Kidney glomerular epithelial cell (primary cell): ENCODE results near the gene FBXO21.
A peak's percentile ranks its signal among the peaks of the same experiment; 100 is the strongest.
"Not testable (repeated sequence)": the region's sequence is repeated elsewhere in the genome, so short reads cannot be mapped to it uniquely, and the experiment has no call there.

ENCODE experiments used
- DNase-seq: peaks from one replicate; lab custom pipeline; 2025; lab: John Stamatoyannopoulos, UW

FBXO21 gene, protein sequence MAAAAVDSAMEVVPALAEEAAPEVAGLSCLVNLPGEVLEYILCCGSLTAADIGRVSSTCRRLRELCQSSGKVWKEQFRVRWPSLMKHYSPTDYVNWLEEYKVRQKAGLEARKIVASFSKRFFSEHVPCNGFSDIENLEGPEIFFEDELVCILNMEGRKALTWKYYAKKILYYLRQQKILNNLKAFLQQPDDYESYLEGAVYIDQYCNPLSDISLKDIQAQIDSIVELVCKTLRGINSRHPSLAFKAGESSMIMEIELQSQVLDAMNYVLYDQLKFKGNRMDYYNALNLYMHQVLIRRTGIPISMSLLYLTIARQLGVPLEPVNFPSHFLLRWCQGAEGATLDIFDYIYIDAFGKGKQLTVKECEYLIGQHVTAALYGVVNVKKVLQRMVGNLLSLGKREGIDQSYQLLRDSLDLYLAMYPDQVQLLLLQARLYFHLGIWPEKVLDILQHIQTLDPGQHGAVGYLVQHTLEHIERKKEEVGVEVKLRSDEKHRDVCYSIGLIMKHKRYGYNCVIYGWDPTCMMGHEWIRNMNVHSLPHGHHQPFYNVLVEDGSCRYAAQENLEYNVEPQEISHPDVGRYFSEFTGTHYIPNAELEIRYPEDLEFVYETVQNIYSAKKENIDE

DNA sequence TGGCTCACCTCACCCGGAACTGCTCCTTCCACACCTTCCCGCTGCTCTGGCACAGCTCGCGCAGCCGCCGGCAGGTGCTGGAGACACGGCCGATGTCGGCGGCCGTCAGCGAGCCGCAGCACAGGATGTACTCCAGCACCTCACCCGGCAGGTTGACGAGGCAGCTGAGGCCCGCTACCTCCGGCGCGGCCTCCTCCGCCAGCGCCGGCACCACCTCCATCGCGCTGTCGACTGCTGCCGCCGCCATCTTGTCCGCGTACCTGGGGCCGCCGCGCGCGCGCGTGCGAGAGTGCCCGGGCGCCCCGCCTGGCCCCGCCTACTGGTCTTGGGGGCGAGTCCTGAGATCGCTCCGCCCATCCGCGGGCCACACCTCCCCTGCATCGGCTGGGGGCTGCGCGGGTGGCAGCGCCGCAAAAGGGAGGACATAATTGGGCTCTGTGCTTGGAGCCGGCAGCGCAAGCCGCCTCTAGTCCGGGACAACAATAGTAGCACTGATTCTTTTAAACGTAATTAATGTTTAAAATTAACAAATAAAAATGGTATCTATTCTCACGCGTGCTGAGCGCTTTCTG is at the start of gene FBXO21:
Gene FBXO21 (minus strand): TSS at position 261 of the 572 bp plus-strand sequence. CDS start 14 bp downstream, at position 247.
- DNase-seq = peak; percentile 78

DNA sequence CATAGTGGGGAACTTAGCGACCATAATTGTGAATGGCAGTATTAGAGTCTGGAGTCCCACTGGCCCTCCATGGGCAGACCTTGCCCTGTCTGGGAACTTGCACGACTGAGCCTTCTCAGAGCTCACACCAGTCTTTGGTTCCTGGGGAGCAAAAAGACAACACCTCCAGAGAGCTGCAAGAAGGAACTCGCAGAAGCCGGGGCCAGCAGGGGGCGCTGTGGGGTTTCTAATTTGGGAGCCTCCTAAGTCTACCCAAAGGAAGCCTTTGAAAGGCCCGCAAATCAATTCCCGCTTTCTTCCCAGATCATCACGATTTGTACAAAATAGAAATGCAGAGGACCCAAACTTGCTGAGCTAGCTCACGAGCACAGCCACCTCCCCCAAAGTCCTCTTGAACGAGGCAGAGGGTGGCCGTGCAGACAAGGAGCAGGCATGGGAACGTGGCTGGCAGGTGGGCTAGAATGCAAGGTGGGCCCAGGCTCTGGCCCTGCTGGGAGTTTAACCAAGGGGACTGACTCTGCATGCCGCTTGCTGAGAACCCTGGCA is 46.3 kb upstream of the FBXO21 start:
- peak; percentile 28 for DNase-seq

DNA sequence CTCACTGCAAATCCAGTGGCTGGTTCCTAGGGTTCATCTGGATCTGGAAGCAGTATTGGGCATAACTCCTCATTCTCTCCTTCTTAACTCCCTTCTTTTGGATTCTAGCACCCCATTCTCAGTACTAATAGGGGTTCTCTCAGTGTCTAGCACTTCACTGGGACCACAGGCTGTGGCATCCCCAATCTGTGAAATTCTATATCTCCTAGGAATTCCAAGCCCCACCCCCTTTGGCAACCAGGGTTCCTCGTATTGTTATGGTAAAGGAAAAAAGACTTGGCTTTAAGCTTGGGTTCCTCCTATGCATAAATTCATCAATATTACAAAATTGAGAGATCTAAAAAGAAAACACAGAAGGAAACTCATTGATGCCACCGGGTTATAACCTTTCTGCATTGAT is 45.0 kb upstream of the FBXO21 start:
- no peak for DNase-seq

DNA sequence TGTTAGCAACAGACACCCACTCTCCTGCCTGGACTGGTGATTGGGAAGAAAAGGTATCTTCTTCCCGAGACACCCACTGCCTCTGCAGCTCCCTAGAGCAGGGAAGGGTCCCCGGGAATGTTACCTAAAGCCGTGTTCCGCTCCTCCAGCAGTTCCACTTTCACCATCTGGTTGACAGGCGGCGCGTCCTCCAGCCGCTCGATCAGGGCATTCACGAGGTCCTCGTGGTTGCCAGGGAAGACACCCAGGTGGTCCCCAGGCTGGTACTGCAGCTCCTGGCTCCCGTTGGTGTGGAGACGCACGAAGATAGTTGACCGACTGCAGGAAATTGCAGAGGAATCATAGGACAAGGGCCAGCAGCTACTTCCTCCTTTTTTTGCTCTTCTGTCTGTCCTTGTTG is 44.2 kb upstream of the FBXO21 start:
- DNase-seq = no peak

DNA sequence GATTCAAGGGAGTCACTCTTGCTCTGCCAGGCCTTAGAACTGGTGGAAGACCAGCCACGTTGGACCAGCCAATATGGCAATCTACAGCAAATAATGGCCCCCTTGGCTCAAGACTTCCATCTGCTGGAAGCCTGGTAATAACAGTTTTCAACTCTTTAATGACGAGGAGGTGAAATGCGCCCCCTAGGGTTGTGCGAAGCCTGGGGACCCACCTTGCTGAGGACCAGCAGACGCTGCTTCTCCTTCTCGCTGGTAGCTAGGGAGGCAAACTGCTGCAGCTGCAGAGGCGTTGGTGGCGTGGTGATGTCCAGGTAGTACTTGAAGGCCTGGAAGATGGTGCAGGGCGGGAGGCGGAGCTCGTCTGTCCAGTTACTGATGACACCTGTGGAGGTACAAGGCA is 41.5 kb upstream of the FBXO21 start:
- DNase-seq = no peak

DNA sequence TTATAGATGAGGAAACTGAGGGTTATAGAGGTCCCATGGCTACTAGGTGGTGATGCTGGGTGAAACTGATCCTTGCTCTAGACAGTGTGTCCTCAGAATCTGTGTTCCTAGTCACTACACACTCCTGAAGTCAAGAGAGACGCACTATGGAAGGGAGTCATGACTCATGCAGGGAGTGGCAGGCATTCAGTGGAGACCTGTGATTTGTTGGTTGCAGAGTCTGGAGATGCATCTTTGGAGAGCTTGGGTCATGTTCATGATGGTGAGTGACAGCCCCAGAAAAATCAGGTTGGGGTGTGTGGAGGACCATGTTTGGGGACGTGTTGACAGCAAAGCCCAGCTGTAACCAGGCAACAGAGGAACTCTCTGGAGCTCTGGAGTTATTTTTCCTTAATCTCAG is 38.0 kb upstream of the FBXO21 start:
- DNase-seq = no peak

DNA sequence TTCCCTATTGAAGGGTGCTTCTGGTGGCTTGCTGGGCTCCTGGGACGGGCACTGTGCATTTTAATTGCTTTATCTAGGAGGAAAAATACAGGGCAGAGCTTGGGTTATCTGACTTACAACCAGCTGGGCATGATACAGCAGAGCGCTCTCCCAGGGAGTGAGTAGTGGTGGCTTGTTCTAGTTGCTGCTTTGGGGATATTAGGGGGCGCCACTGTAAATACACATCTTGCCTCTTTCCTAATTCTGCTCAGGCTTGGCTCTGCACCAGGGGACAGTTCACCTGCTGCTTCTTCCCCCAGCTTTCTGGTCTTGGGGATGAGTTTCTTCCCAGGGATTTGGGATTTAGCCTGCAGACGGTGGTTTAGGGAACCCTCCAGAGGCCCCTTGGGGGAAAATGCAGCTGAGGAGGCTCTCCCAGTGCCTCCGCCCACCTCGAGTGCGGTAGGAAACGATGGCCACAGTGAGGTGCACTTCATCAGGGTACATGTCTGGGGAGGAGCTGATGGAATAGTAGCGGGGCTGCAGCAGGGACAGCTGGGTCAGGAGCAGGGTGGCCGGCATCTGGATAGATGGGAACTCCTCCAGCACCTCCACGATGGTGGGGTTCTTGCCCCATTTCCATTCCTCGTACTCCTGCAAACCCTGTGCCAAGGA is 36.9 kb upstream of the FBXO21 start:
- no peak for DNase-seq

DNA sequence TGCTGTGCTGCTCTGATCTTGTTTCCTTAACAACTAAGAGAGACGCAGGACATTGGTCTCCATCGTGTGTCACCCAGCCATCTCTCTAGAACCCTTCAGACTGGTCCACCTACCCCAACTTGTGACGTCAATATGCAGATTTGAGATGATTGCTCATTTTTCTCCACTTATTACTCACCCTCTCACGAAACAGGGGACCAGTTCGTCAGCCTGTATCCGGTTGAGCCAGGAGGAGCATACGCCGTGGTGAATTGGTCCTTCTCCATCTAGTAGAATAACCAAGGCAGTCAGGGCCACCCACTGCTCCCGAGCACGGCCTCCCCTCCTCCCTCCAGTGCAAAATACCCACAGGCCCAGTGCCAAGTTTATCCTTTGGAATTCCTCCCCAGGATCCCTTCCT is 36.2 kb upstream of the FBXO21 start:
- no peak for DNase-seq

DNA sequence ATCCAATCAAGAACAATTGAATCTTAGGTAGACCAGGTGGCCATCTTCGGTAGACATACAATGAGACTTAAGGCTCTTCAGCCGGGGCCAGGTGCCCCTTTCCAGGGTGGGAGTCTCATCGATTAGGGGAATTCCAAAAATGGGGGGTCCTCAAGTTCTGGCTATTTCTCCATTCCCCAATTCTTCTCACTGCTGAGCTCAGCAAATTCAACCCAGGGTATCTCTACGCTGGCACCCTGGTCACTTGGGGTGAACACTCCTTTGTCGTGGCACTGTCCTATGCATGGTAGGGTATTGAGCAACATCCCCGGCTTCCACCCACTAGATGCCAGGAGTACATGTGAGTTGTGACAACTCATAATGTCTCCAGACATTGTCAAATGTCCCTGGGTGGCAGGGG is 34.9 kb upstream of the FBXO21 start:
- no peak for DNase-seq

DNA sequence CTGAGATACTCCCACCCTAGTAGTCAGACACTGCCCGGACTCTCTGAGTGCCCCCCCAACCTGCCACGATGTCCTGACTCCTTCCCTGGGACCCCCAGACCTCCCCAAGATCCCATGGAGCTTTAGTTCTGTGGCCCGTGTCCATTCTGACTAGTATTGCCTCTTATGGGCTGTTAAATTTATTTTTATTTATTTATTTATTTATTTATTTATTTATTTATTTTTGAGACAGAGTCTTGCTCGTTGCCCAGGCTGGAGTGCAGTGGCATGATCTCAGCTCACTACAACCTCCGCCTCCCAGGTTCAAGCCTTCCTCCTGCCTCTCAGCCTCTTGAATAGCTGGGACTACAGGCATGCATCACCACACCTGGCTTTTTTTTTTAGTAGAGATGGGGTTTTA is 30.7 kb upstream of the FBXO21 start:
- not testable (repeated sequence) for DNase-seq

DNA sequence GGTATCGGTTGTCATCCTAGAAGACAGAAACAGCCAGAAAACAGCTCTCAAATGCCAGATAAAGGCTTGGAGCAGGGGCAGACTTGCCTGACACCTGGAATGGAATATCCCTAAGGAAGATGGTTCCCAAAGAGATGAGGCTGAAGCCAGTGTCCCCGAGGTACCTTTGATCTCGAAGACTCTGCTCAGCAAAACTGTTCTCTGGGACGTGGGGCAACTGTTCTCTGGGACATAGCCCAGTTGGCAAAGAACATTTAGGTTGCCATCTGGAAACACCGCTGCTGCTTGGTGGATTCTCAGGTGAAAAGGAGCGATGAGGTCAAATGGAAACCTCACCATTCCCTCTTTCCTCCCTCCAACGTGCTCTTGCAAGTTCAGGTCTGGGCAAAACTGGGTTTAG is 27.9 kb upstream of the FBXO21 start:
- DNase-seq = no peak

DNA sequence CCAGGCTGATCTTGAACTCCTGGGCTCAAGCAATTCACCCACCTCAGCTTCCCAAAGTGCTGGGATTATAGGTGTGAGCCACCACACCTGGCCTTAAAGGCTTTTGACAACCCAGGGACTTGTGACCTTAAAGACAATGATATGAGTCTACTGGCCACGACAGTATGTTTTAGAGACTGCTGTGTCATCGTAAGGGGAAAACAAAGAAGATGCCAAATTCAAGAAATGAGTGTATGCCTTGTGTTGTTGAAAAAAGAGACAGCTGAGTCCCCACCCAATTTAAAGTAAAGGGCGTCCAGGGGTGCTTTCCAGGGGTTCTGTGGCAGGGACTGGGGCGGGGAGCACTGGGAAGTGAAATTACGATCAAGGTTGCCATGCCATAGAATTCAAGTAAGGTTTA is 26.4 kb upstream of the FBXO21 start:
- DNase-seq = no peak

DNA sequence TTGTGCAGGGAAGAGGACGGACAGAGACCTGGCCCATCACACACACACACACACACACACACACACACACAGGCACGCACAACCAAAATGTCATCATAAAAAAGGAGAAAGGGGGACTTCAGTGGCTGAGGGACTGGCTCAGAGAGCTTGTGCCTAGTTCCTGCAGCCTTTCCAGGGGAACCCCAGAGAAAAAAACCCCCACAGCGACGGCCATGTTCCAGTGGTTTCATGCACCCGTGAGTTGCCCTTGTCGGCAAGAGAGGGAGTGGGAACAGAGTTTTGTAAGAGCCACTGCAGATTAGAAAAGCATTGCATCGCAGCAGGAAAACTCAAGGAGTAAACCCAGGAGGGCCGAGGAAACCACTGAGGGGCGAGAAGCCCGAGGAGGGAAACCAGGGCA is 24.5 kb upstream of the FBXO21 start:
- no peak for DNase-seq

DNA sequence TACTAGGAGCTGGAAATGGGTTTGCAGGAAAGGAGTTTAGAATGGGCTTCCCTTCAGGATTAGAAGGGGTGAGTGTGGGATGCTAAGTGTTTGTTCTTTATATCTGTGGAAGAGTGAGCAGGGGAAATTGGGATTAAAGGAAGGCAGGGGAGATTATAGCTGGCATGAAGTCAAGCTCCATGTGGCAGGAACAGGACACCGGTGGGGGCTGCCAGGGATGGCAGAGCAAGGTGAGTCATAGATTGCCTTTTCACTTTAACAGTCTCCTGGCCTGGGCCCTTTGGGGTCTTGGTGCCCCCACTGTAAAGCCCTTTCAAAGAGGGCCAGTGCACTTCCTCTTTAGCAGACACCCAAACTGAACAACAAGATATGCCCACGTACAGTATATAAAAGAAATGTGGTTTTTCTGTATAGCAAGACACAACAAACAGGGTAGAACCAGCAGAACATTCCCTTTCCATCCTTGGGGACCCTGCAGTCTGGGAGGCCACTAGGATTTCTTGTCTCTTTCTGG is 23.1 kb upstream of the FBXO21 start:
- no peak for DNase-seq

DNA sequence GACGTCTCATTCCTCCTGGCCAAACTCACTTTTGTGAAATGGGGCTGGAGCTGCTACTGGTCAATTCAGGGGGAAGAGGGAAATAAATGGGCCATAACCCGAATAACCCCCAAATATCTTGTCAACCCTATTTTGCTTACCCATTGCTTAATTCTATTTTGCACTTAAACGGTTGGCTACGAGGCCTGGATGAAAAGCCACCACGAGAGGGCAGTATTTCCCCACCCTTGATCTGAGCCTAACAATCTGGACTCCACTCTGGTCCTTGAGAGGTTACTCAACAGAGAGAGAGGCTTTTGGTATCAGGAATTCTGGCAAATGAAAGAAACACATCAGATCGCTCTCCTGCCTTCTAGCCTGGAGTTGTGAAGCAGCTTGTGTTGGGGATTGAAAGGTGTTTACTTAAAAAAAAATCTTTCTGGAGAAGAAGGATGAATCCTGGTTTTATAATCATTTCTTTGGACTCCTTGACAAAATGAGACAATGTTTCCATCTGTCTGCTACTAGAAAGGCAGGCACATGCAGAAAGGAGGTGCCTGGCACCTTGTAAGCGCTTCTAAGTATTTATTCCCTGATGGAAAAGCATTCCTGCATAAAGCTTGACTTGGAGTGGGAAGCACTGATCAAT is 22.4 kb upstream of the FBXO21 start:
- peak; percentile 61 for DNase-seq

DNA sequence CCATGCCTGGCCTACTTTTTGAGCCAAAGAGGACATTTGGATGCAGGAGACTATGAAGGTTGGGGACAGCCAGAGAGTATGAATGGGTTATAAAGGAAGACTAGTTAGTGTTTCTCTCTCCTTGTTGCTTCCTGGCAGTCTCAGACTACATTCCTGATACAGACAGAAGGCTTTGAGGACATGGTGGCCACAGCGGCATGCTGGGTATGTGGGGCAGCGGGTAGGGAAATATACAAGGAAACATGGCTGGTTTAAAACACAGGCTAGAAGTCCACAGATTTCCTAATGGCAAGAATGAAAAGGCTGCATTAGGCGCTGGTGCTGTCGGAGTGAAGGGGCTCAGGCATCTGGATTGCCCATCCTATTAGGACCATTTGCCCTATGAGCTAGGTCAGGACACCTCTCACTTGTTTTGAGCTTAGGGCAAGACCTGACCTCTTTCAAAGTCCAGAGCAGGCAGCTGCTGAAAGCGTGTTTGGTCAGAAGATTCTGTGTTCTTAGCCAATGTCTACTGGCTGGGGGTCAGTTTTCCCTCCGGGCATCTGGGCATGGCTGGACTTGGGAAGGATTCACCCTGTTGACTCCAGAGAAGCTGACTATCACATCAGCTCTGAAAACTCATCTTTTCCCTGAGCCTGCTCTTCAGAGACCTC is 20.1 kb upstream of the FBXO21 start:
- no peak for DNase-seq

DNA sequence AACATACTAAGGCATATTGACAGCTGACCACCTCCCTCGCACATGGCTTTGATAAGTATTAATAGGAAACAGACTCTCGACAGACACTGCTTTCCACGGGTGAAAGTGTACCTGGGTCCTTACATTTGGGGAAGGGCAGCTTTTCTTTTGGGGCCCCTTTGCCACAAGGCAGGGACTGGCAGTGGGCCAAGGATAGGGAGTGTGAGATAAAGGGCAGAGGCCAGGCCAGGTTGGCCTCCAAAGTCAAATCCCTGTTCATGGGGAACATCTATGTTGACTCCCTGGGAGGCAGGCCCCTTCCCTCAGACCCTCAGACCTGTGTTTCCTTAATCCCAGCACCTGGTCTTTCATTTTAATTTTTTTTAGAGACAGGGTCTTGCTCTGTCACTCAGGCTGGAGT is 19.4 kb upstream of the FBXO21 start:
- no peak for DNase-seq

DNA sequence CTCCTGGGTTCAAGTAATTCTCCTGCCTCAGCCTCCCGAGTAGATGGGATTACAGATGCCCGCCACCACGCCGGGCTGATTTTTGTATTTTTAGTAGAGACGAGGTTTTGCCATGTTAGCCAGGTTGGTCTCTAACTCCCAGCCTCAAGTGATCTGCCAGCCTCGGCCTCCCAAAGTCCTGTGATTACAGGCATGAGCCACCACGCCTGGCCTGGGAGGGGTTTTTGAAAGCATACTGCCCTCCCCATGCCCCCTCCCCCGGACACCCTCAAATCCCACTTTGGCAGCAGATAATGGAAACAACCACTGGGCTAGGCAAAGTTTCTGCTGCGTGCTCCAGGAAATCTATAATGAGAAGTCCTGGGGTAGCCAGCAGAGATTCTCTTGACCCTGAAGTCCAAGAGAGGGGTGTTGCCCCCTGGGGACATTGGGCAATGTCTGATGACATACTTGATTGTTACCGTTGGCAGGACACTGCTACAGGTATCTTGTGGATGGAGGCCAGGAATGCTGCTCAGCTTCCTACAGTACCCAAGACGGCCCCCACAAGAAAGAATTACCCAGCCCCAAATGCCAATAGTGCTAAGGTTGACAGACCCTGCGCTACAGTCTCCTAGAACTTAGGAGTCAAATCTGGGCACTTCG is 18.7 kb upstream of the FBXO21 start:
- no peak for DNase-seq

DNA sequence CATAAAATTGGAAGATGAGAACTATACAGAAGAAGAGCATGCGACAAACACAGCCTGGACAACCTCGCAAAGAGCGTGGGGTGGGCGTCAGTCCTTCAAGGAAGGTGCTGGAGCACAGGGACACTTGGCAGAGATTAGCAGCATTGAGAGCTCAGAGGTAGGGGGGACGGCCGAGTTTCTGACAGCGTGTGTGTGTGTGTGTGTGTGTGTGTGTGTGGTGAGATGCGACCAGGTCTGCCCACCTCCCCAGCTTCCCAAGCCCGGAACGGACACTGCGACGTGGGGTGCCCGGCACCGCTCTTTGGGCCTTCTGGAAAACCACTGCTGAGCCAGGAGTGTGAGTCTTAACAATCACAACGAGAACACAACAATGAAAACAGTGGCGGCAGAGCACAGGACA is 17.9 kb upstream of the FBXO21 start:
- DNase-seq = no peak

DNA sequence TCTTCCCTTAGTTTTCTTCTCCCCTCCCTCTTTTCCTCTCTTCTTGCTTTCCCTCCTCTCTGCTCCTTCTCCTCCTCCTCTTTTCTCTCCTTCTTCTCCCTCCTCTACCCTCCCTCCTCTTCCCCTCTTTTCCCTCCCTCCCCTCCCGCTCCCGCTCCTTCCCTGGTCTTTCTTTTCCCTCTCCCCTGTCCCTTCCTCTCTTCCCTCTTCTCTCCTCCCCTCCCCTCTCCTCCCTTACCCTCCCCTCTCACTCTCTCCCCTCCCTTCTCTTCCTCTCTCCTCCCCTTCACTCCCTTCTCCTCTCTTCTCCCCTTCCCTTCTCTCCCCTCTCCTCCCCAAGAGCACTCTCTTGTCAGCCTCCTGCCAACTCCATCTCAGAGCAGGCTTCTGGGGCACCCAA is 17.4 kb upstream of the FBXO21 start:
- DNase-seq = no peak

DNA sequence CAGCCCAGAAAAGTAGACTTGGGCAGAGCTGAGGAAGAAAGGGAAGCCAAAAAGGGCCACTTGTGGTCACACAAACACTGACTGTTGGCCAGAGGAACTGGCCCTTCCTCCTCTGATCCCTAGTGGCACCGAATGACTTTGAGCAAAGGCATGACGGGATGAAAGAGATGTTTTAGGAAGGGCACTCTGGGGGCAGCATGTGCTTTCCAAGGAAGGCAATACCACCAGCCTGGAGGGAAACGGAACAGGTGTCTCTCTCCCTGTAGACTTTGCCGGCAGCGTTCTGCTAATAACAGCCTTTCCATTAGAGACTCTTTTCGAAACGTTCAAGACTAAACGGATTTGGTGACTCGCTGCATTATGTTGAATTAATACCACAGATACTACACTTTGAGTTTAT is 12.3 kb upstream of the FBXO21 start:
- DNase-seq = no peak
